ENCODE data around the gene KCNQ5. TPM values are rescaled to one million over a fixed set of nuclear protein-coding genes. Genes with fewer than 3 reads are reported as not detected.

The KCNQ5 gene
- total RNA-seq, 1 donor from 2014 or later: 1.2 TPM

- Mint-ChIP-seq H3K4me3 (no peak overlapping the region), H3K27ac (ENCODE audit: unreplicated experiment) (no peak overlapping the region), H3K36me3 (ENCODE audit: low read depth) (no peaks in the 10 kb centered on the region), H3K4me1 (no peaks in the 10 kb centered on the region), H3K9me3 (no peaks in the 10 kb centered on the region), H3K27me3 (ENCODE audit: low read depth) (peaks cover 4% of the 10 kb centered on the region)
- no peak for DNase-seq (ENCODE audit: low read depth, low spot score)
- no peak for TF ChIP-seq CTCF (conservative IDR thresholded peaks at IDR 0.05)
These were observed 18.7 kb downstream of the KCNQ5 start for GRCh38 chr6:72640615-72640930.

- Mint-ChIP-seq H3K27ac (ENCODE audit: unreplicated experiment) (no peak overlapping the region), H3K36me3 (ENCODE audit: low read depth) (no peaks in the 10 kb centered on the region), H3K27me3 (ENCODE audit: low read depth) (peaks cover 4% of the 10 kb centered on the region), H3K9me3 (no peaks in the 10 kb centered on the region), H3K4me3 (no peak overlapping the region), H3K4me1 (no peaks in the 10 kb centered on the region)
- no peak for TF ChIP-seq CTCF (conservative IDR thresholded peaks at IDR 0.05)
- no peak for DNase-seq (ENCODE audit: low read depth, low spot score)
These were observed 20.6 kb downstream of the KCNQ5 start for GRCh38 chr6:72642435-72642834.

- Mint-ChIP-seq H3K4me1 (no peaks in the 10 kb centered on the region), H3K27me3 (ENCODE audit: low read depth) (peaks cover 4% of the 10 kb centered on the region), H3K9me3 (no peaks in the 10 kb centered on the region), H3K36me3 (ENCODE audit: low read depth) (no peaks in the 10 kb centered on the region), H3K27ac (ENCODE audit: unreplicated experiment) (no peak overlapping the region), H3K4me3 (no peak overlapping the region)
- DNase-seq (ENCODE audit: low read depth, low spot score): no peak
- TF ChIP-seq CTCF (conservative IDR thresholded peaks at IDR 0.05): no peak
These were observed 21.4 kb downstream of the KCNQ5 start for GRCh38 chr6:72643214-72643613.

- TF ChIP-seq CTCF (conservative IDR thresholded peaks at IDR 0.05): no peak
- no peak overlapping the region for H3K27ac Mint-ChIP-seq (ENCODE audit: unreplicated experiment)
- no peaks in the 10 kb centered on the region for H3K27me3 Mint-ChIP-seq (ENCODE audit: low read depth)
- no peak for DNase-seq (ENCODE audit: low read depth, low spot score)
- H3K4me3 Mint-ChIP-seq: no peak overlapping the region
- no peaks in the 10 kb centered on the region for H3K36me3 Mint-ChIP-seq (ENCODE audit: low read depth)
- H3K4me1 Mint-ChIP-seq: no peaks in the 10 kb centered on the region
- H3K9me3 Mint-ChIP-seq: no peaks in the 10 kb centered on the region
These were observed 25.0 kb downstream of the KCNQ5 start for GRCh38 chr6:72646604-72647485.

- Mint-ChIP-seq H3K36me3 (ENCODE audit: low read depth) (no peaks in the 10 kb centered on the region), H3K4me1 (no peaks in the 10 kb centered on the region), H3K4me3 (no peak overlapping the region), H3K27ac (ENCODE audit: unreplicated experiment) (no peak overlapping the region), H3K27me3 (ENCODE audit: low read depth) (peaks cover 1% of the 10 kb centered on the region), H3K9me3 (no peaks in the 10 kb centered on the region)
- no peak for DNase-seq (ENCODE audit: low read depth, low spot score)
- no peak for TF ChIP-seq CTCF (conservative IDR thresholded peaks at IDR 0.05)
These were observed 25.6 kb downstream of the KCNQ5 start for GRCh38 chr6:72647489-72647888.
